HUES6 (cell line): ENCODE measurements around the gene PLCZ1.

Experiments
- H3K27ac ChIP-seq: 2 replicates; pipeline ENCODE4 v1.7.0; 2013; ENCODE audit warnings: low read depth, mild to moderate bottlenecking, low read length, inconsistent platforms
- H3K27me3 ChIP-seq: 2 replicates; pipeline ENCODE4 v1.6.1; 2013; ENCODE audit warnings: low read length; ENCODE audit not compliant: control insufficient read depth, insufficient read depth
- H3K36me3 ChIP-seq: 2 replicates; pipeline ENCODE4 v1.6.1; 2013; ENCODE audit warnings: low read length; ENCODE audit not compliant: control insufficient read depth, insufficient read depth
- H3K4me1 ChIP-seq: 2 replicates; pipeline ENCODE4 v1.6.1; 2013; ENCODE audit warnings: low read length; ENCODE audit not compliant: control insufficient read depth, insufficient read depth
- H3K4me3 ChIP-seq: 2 replicates; pipeline ENCODE4 v1.5.1; 2013; ENCODE audit warnings: low read depth, low read length
- H3K9ac ChIP-seq: one replicate; pipeline ENCODE4 v1.6.1; 2013; ENCODE audit warnings: mild to moderate bottlenecking, low read length
- H3K9me3 ChIP-seq: 2 replicates; pipeline ENCODE4 v1.6.1; 2013; ENCODE audit warnings: low read depth, low read length; ENCODE audit not compliant: control insufficient read depth, insufficient read depth

Gene PLCZ1

GRCh38 chr12:18749386-18749957 is 11.7 kb upstream of the PLCZ1 start:
- Histone ChIP-seq H3K4me1 (peaks cover 58% of the 10 kb centered on the region), H3K9ac (no peak overlapping the region), H3K4me3 (no peak overlapping the region), H3K27ac (no peak overlapping the region), H3K9me3 (no peaks in the 10 kb centered on the region), H3K36me3 (no peaks in the 10 kb centered on the region), H3K27me3 (no peaks in the 10 kb centered on the region)

DNA sequence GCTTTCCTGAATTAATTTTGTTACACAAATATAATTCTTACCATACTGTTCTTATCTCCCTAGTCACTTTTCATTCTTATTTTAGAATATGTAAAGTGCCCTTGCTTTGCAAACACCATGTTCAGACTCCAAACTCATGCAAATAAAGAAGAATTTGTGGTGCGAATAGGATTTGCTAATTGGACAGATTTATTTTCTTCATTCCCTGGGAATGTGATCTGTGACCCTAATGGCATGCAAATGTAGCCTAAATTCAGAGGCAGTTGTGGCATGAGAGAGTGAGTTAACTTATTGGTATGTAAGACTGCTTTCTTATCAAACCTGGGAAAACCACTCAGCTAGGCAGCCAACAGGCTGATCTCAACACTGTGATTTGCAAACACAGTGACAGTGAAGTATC is 10.1 kb upstream of the PLCZ1 start:
- no peak overlapping the region for H3K9ac ChIP-seq

GRCh38 chr12:18731156-18731555 is 6.7 kb downstream of the PLCZ1 start:
- H3K9ac ChIP-seq, result no peak overlapping the region
- no peak overlapping the region for H3K4me3 ChIP-seq
- no peaks in the 10 kb centered on the region for H3K27me3 ChIP-seq
- peaks cover 8% of the 10 kb centered on the region for H3K9me3 ChIP-seq
- no peaks in the 10 kb centered on the region for H3K36me3 ChIP-seq
- no peaks in the 10 kb centered on the region for H3K4me1 ChIP-seq
- no peak overlapping the region for H3K27ac ChIP-seq

More for the DNA sequence above, 10.1 kb upstream of the PLCZ1 start:
- Histone ChIP-seq H3K27ac (no peak overlapping the region), H3K36me3 (no peaks in the 10 kb centered on the region), H3K9me3 (no peaks in the 10 kb centered on the region), H3K4me1 (peaks cover 44% of the 10 kb centered on the region), H3K27me3 (no peaks in the 10 kb centered on the region), H3K4me3 (no peak overlapping the region)

DNA sequence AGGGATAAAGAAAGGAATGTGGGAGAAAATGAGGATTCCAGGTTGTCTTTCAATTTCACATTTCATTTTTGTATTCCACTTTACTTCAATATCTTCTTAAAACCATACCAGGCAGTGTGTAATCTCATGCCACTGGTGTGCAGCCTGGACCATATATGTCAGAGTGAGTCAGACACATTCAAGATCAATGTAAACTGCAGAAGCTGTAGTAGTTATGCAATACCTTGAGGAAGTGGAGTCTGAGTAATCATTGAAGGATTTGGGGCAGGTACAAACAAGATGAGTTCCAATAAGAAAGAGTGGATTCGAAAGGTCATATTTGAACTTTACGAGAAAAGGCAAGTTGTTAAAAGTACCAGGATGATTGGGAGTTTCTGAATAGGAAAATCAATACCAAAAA is 14.1 kb downstream of the PLCZ1 start:
- no peaks in the 10 kb centered on the region for H3K9me3 ChIP-seq
- no peak overlapping the region for H3K4me3 ChIP-seq
- H3K36me3 ChIP-seq, result no peaks in the 10 kb centered on the region
- H3K27ac ChIP-seq, result no peak overlapping the region
- no peaks in the 10 kb centered on the region for H3K4me1 ChIP-seq
- no peaks in the 10 kb centered on the region for H3K27me3 ChIP-seq
- no peak overlapping the region for H3K9ac ChIP-seq

- H3K4me1 ChIP-seq, result no peaks in the 10 kb centered on the region
- H3K27ac ChIP-seq, result no peak overlapping the region
- H3K27me3 ChIP-seq, result no peaks in the 10 kb centered on the region
- no peaks in the 10 kb centered on the region for H3K9me3 ChIP-seq
- no peak overlapping the region for H3K4me3 ChIP-seq
- H3K36me3 ChIP-seq, result no peaks in the 10 kb centered on the region
- H3K9ac ChIP-seq, result no peak overlapping the region
Measured at GRCh38 chr12:18721452-18721851, 16.4 kb downstream of the PLCZ1 start.

- no peaks in the 10 kb centered on the region for H3K27me3 ChIP-seq
Measured at GRCh38 chr12:18720690-18721089, 17.1 kb downstream of the PLCZ1 start.

DNA sequence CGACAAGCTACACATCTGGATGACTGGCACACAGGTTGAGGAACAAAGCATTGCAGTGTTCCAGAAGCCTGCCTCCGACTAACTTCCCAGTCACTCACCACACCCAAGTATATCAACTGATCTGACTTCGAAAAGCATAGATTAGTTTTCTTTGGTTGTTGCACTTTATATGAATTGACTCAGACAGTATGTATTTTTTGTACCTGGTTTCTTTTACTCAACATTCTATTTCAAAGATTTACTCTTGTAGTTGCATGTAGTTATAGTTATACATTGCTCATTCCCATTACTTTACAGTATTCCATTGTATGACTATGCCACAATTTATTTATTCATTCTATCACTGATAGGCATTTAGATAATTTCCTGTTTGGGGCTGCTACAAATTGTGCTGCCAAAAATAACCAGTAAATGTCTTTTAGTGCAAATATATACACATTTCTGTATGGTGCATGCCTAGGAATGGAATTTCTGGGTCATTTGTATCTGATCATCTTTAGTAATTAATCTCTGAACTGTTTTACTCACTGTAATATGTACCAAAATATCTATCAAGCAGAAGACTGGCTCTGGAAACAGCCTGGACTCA is 17.8 kb downstream of the PLCZ1 start:
- H3K36me3 ChIP-seq, result no peaks in the 10 kb centered on the region
- no peaks in the 10 kb centered on the region for H3K4me1 ChIP-seq
- no peak overlapping the region for H3K9ac ChIP-seq
- no peaks in the 10 kb centered on the region for H3K9me3 ChIP-seq
- H3K4me3 ChIP-seq, result no peak overlapping the region
- no peak overlapping the region for H3K27ac ChIP-seq
- no peaks in the 10 kb centered on the region for H3K27me3 ChIP-seq

More at GRCh38 chr12:18720690-18721089, 17.1 kb downstream of the PLCZ1 start:
- no peaks in the 10 kb centered on the region for H3K36me3 ChIP-seq
- no peak overlapping the region for H3K27ac ChIP-seq
- no peaks in the 10 kb centered on the region for H3K4me1 ChIP-seq
- no peaks in the 10 kb centered on the region for H3K9me3 ChIP-seq
- H3K4me3 ChIP-seq, result no peak overlapping the region
- H3K9ac ChIP-seq, result no peak overlapping the region

DNA sequence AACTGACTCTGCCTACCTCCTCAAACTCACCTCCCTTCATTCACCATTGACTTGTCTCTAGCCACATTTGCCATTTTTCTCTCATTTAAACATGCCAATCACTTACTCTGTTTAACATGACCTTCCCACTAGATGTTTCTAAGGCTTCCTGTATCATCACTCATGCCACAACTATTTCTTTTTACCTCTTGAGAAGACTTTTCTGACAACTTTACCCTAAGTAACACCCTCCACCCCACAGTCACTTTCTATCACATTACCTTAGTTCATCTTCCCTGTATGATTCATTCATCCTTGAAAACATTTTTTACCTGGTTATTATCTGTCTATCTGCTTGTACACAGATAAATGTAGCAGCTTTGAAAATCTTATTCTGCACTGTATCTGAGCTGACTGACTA is 19.4 kb downstream of the PLCZ1 start:
- H3K9ac ChIP-seq, result no peak overlapping the region

DNA sequence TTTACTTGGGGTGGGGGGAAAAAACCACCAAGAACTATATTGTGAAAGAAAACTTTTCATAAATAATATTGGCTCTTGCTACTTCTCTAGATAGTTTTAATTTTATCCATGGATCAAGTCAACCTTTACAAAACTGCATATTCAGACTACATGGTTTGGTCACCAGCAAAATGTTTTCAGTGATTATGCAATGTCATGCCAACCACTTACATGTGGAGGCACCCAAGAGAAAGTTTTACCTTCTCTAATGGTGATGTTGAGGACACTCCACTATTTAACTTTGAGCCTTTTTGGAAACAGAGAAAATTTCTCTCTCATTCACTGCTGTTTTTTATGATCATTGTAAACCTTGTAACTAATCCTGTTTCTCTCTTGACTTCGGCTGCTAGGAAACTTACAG is 21.6 kb downstream of the PLCZ1 start:
- Histone ChIP-seq H3K27ac (no peak overlapping the region), H3K9ac (no peak overlapping the region), H3K27me3 (no peaks in the 10 kb centered on the region), H3K4me1 (no peaks in the 10 kb centered on the region), H3K4me3 (no peak overlapping the region), H3K9me3 (no peaks in the 10 kb centered on the region), H3K36me3 (no peaks in the 10 kb centered on the region)

More for the DNA sequence above, 19.4 kb downstream of the PLCZ1 start:
- Histone ChIP-seq H3K36me3 (no peaks in the 10 kb centered on the region), H3K27ac (no peak overlapping the region), H3K4me1 (no peaks in the 10 kb centered on the region), H3K4me3 (no peak overlapping the region), H3K27me3 (no peaks in the 10 kb centered on the region), H3K9me3 (no peaks in the 10 kb centered on the region)

DNA sequence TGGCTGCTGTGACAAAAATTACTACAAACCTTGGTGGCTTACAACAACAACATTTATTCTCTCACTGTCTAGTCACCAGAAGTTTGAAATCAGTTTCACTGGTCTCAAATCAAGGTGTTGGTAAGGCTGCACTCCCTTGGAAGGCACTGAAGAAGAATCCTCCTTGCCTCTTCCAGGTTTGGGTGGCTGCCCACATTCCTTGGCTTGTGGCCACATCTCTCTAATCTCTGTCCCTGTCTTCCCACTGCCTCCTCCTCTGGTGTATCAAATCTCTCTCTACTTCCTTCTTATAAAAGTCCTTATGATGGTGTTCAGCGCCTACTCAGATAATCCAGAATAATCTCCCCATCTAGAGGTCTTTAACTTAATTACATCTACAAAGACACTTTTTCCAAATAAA is 31.0 kb downstream of the PLCZ1 start:
- Histone ChIP-seq H3K27ac (no peak overlapping the region), H3K4me3 (no peak overlapping the region), H3K4me1 (peaks cover 6% of the 10 kb centered on the region; the same call in 1 of the 2 replicates)

GRCh38 chr12:18703911-18704310 is 33.9 kb downstream of the PLCZ1 start:
- Histone ChIP-seq H3K4me3 (no peak overlapping the region), H3K27me3 (no peaks in the 10 kb centered on the region), H3K9me3 (peaks cover 10% of the 10 kb centered on the region), H3K4me1 (peaks cover 6% of the 10 kb centered on the region; the same call in 1 of the 2 replicates), H3K36me3 (no peaks in the 10 kb centered on the region), H3K27ac (no peak overlapping the region), H3K9ac (no peak overlapping the region)

More for the DNA sequence above, 31.0 kb downstream of the PLCZ1 start:
- Histone ChIP-seq H3K9me3 (peaks cover 10% of the 10 kb centered on the region), H3K36me3 (no peaks in the 10 kb centered on the region), H3K27me3 (no peaks in the 10 kb centered on the region), H3K9ac (no peak overlapping the region)
